Measurements from ENCODE around the gene AACS.

- TF ChIP-seq CTCF (IDR thresholded peaks at IDR 0.05) (no peak), POLR2A (IDR thresholded peaks at IDR 0.05) (no peak)
These were observed 91.9 kb downstream of the AACS start for GRCh38 chr12:125157177-125157576.

Measured in thyroid gland (tissue), 4 donors.